Gastrocnemius medialis (tissue), 4 donors: Measurements from ENCODE around the gene TNFAIP8. TPM values are rescaled to one million over a fixed set of nuclear protein-coding genes. Genes with fewer than 3 reads are reported as not detected.

Experiments used
- ATAC-seq, 2 donors: fragments of 150-250 bp; one replicate each; pipeline ENCODE4 v1.9.1; 2016
- DNase-seq, 2 donors: peaks; one replicate each; pipeline ENCODE4 v3.0.0-alpha.2; 2019
- H3K27ac ChIP-seq, 4 donors: fragments of 200-600 bp; sonication (generic); 1 replicate in 1 of 4; 2 replicates in 3 of 4; pipeline ENCODE4 v1.5.1; 2016 to 2018; ENCODE audit warnings: mild to moderate bottlenecking in 2 of 4, moderate library complexity in 1 of 4
- H3K27me3 ChIP-seq, 3 donors: fragments of 200-600 bp; sonication (generic) in 2 of 3; 1 replicate in 1 of 3; 2 replicates in 2 of 3; pipeline versions ENCODE4 v1.5.1 to v1.6.0; 2016 to 2019; ENCODE audit warnings: mild to moderate bottlenecking in 1 of 3, moderate library complexity in 1 of 3
- H3K36me3 ChIP-seq, 2 donors: fragments of 200-600 bp; sonication (generic) in 1 of 2; one replicate each; pipeline ENCODE4 v1.5.1; 2017 to 2018
- H3K4me1 ChIP-seq, 2 donors: fragments of 200-600 bp; sonication (generic) in 1 of 2; one replicate each; pipeline ENCODE4 v1.5.1; 2016 to 2017; ENCODE audit warnings: mild to moderate bottlenecking in 2 of 2
- H3K4me3 ChIP-seq, 4 donors: fragments of 200-600 bp; sonication (generic) in 3 of 4; 1 replicate in 1 of 4; 2 replicates in 3 of 4; pipeline ENCODE4 v1.5.1; 2016 to 2019; ENCODE audit warnings: mild to moderate bottlenecking in 2 of 4
- H3K9me3 ChIP-seq, 3 donors: fragments of 200-600 bp; sonication (generic) in 2 of 3; 1 replicate in 1 of 3; 2 replicates in 2 of 3; pipeline ENCODE4 v1.5.1; 2016 to 2019
- CTCF ChIP-seq, 5 experiments: fragments of 450-650 bp in 3 of 5; fragments of 200-600 bp in 2 of 5; sonication (generic) in 2 of 5; IDR thresholded peaks in 4 of 5; conservative IDR thresholded peaks in 1 of 5; 1 replicate in 4 of 5; 2 replicates in 1 of 5; pipeline ENCODE4 v1.5.1; 2016 to 2019; ENCODE audit warnings: antibody characterized with exemption in 5 of 5, mild to moderate bottlenecking in 3 of 5, moderate library complexity in 3 of 5
- POLR2A ChIP-seq, 2 donors: fragments of 450-650 bp; IDR thresholded peaks; one replicate each; pipeline ENCODE4 v1.6.1; 2017; ENCODE audit warnings: antibody characterized with exemption in 2 of 2, mild to moderate bottlenecking in 2 of 2, moderate library complexity in 2 of 2
- in situ Hi-C, 4 donors: fragments of 200-750 bp; cut with MboI; loops; one replicate each; pipeline versions ENCODE4 v1.15.0 to v1.8.0; 2017; ENCODE audit warnings: low sequenced_read_pairs in 4 of 4
- intact Hi-C: fragments of 100-400 bp; cut with DNase I; formaldehyde crosslinking; loops from one replicate; pipeline ENCODE4 v1.15.1; 2023; ENCODE audit warnings: low total_unique reads
- total RNA-seq, 4 donors: library from RNA; depleted of rRNA; stranded (reverse); fragments of >200 nt; gene quantifications; one replicate each; pipeline versions ENCODE4 v1.1.0 to v1.2.3, GENCODE V29; 2016

TNFAIP8 gene
- total RNA-seq, 4 donors from 2014 or later, result 0.20 to 5.8 (median 2.0) TPM

- ATAC-seq (no peak), DNase-seq (no peak)
- Histone ChIP-seq H3K27me3 (peaks cover 6 to 33% (median 18%) of the 10 kb centered on the region in 3 donors), H3K4me3 (no peak overlapping the region), H3K9me3 (no peaks in the 10 kb centered on the region), H3K27ac (no peak overlapping the region), H3K4me1 (no peaks in the 10 kb centered on the region), H3K36me3 (no peaks in the 10 kb centered on the region)
- intact Hi-C loops, result loop anchor here (5.0 kb wide), 1 partner anchor 91 kb away; no protein-coding TSS in a partner anchor
- TF ChIP-seq CTCF (IDR thresholded peaks at IDR 0.05 in 4 of 5, conservative IDR thresholded peaks at IDR 0.05 in 1 of 5), result no peak
- TF ChIP-seq POLR2A (IDR thresholded peaks at IDR 0.05), result no peak
- in situ Hi-C loops, result no loop called here
These were observed 2.7 kb downstream of the TNFAIP8 start for GRCh38 chr5:119358530-119358900.

DNA sequence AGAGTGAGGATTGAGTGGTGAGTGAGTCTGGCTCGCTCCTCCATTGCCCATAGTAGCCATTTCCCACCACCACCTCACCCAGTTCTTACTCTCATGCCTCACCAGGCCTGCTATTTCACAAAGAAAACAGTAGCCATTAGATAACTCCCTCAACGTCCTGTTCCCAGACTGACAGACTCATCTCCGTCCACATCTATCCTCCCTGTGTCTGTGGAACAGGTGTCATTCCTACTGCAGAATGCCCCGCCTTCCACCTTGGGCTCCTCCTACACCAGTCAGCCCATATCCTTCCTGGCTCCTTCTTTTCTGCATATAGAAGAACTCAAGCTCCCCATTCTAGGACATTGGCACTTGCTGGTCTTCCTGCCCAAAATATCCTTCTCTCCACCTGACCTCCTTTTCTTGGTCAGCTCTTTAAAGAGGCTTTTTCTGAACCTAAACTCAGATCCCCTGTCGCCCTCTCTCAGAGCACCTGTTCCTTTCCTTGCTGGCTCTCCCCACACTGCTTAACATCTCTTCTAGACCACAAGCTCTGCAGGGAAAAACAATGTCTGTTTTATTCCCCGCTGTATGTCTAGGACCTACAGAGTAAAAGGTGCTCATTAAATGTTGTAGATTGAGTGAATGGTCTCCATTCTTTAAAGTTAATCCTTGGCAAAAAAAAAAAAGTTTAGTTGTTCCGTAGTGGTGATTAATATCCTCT, 3.2 kb downstream of the TNFAIP8 start:
- no peak for TF ChIP-seq POLR2A (IDR thresholded peaks at IDR 0.05)
- intact Hi-C loops (loop anchor here (5.0 kb wide), 1 partner anchor 92 kb away; no protein-coding TSS in a partner anchor), in situ Hi-C loops (no loop called here)
- H3K27ac ChIP-seq, result no peak overlapping the region
- H3K27me3 ChIP-seq, result peaks cover 6 to 33% (median 18%) of the 10 kb centered on the region in 3 donors
- no peaks in the 10 kb centered on the region for H3K9me3 ChIP-seq
- H3K4me3 ChIP-seq, result no peak overlapping the region
- no peak for ATAC-seq
- no peak for DNase-seq
- no peaks in the 10 kb centered on the region for H3K4me1 ChIP-seq
- no peaks in the 10 kb centered on the region for H3K36me3 ChIP-seq

DNA sequence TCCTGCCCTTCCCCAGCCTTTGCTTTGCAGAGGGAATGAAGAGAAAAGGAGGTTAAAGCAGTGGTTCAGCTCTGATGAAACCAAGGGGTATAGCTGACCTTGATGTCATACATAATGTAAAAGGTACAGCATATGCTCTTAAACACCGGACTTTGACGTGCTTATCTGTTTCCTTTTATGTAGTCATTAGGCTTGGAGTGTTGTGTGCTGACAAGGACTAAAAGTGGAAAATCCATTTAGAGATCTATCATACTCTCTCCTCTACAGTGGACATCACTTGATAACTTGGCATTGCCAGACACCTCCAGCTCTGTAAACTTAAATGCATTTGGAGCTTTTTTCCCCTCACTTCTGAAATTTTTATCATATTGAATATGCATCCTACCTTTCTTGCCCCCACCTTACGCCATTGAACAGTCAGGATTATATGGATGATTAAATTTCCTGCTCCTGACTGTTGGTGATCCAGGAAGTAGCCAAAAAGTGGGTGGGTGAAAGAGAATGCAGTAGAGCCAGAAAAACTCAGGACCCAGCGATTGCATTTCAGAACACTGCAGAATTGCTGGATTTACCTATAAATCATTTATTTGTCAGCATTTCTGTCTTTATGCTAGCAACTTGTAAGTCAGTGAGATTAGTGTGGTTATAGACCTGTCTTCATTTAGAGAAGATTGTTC, 4.1 kb downstream of the TNFAIP8 start:
- no peak for DNase-seq
- Histone ChIP-seq H3K27me3 (peaks cover 5 to 28% (median 14%) of the 10 kb centered on the region in 3 donors), H3K36me3 (no peaks in the 10 kb centered on the region), H3K4me1 (no peaks in the 10 kb centered on the region), H3K27ac (no peak overlapping the region), H3K4me3 (no peak overlapping the region), H3K9me3 (no peaks in the 10 kb centered on the region)
- intact Hi-C loops (loop anchor here (5.0 kb wide), 1 partner anchor 93 kb away; no protein-coding TSS in a partner anchor), in situ Hi-C loops (no loop called here)
- TF ChIP-seq CTCF (IDR thresholded peaks at IDR 0.05 in 4 of 5, conservative IDR thresholded peaks at IDR 0.05 in 1 of 5), result no peak
- TF ChIP-seq POLR2A (IDR thresholded peaks at IDR 0.05), result no peak
- no peak for ATAC-seq

- H3K9me3 ChIP-seq, result no peaks in the 10 kb centered on the region
- no peak for ATAC-seq
- H3K27ac ChIP-seq, result no peak overlapping the region
- no peak for DNase-seq
- TF ChIP-seq CTCF (IDR thresholded peaks at IDR 0.05 in 4 of 5, conservative IDR thresholded peaks at IDR 0.05 in 1 of 5) (no peak), POLR2A (IDR thresholded peaks at IDR 0.05) (no peak)
- H3K4me3 ChIP-seq, result no peak overlapping the region
- in situ Hi-C loops (no loop called here), intact Hi-C loops (no loop called here)
- H3K4me1 ChIP-seq, result no peaks in the 10 kb centered on the region
- no peaks in the 10 kb centered on the region for H3K36me3 ChIP-seq
- H3K27me3 ChIP-seq, result peaks cover 0 to 18% (median 4%) of the 10 kb centered on the region in 3 donors
These were observed 5.2 kb downstream of the TNFAIP8 start for GRCh38 chr5:119360905-119361593.

DNA sequence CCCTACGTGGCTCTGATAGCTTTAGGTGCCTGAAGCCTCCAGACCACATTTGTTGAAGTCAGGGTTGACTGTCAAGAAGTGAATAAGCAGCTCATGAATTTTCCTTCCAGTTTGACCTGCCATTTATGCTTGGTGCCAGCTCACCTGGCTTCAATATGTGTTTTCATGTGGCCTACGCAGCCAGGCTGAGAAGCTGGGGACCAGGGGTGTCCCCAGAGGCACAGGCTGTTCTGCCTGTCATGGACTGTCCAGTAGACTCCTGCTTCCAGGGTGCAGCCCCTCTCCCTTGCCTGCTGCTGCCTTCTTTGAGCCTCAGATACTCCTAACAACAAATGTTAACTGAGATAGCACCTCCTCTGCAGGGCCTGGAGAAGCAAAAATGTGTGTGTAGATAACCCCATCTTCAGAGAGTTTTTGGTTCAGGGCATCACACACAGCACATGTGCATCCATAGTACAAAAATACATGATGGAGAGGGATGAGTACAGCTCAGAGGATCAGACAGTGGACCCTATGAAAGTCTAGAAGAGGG, 5.8 kb downstream of the TNFAIP8 start:
- in situ Hi-C loops (no loop called here), intact Hi-C loops (no loop called here)
- Histone ChIP-seq H3K4me3 (no peak overlapping the region), H3K4me1 (no peaks in the 10 kb centered on the region), H3K27ac (no peak overlapping the region), H3K27me3 (peaks cover 0 to 14% (median 0%) of the 10 kb centered on the region in 3 donors), H3K9me3 (no peaks in the 10 kb centered on the region), H3K36me3 (no peaks in the 10 kb centered on the region)
- ATAC-seq (no peak), DNase-seq (no peak)
- TF ChIP-seq POLR2A (IDR thresholded peaks at IDR 0.05) (no peak), CTCF (IDR thresholded peaks at IDR 0.05 in 4 of 5, conservative IDR thresholded peaks at IDR 0.05 in 1 of 5) (no peak)
